Lower lobe of right lung (tissue), 2 donors: ENCODE measurements around the gene NFATC1. TPM values are rescaled to one million over a fixed set of nuclear protein-coding genes. Genes with fewer than 3 reads are reported as not detected.

ENCODE experiments used
- ATAC-seq, 2 donors: fragments of 200-7000 bp; cut with Tn5 transposase; one replicate each; pipeline ENCODE4 v1.9.1; 2020 to 2022; ENCODE audit warnings: mild to moderate bottlenecking in 2 of 2, moderate library complexity in 2 of 2
- DNase-seq: peaks from one replicate; pipeline ENCODE4 v3.0.0-alpha.2; 2020
- H3K27ac ChIP-seq: fragments of 200-600 bp; one replicate; pipeline ENCODE4 v1.8.0; 2022
- H3K27me3 ChIP-seq: fragments of 200-600 bp; one replicate; pipeline ENCODE4 v1.8.0; 2022; ENCODE audit warnings: low read depth
- H3K36me3 ChIP-seq: fragments of 200-600 bp; one replicate; pipeline ENCODE4 v1.8.0; 2022; ENCODE audit warnings: mild to moderate bottlenecking
- H3K4me1 ChIP-seq: fragments of 200-600 bp; one replicate; pipeline ENCODE4 v1.8.0; 2022
- H3K4me3 ChIP-seq: fragments of 200-600 bp; one replicate; pipeline ENCODE4 v1.8.0; 2022; ENCODE audit warnings: mild to moderate bottlenecking
- H3K9me3 ChIP-seq: fragments of 200-600 bp; one replicate; pipeline ENCODE4 v1.8.0; 2022
- intact Hi-C: fragments of 100-400 bp; cut with DNase I; formaldehyde crosslinking; loops from one replicate; pipeline ENCODE4 v1.11.0; 2022
- total RNA-seq: library from RNA; stranded (reverse); fragmentation: NEBNext Ultra II Directional; extraction: Animal tissue kit (Norgen Biotek cat#: 25700); gene quantifications from one replicate; pipeline ENCODE4 v1.2.1, GENCODE V29; 2021
- TF ChIP-seq, protein P1 (sequence below): fragments of 200-600 bp; IDR thresholded peaks from one replicate; pipeline ENCODE4 v1.8.0; 2022; ENCODE audit warnings: antibody characterized with exemption, mild to moderate bottlenecking
- donor health status: DM: no; HTN: yes; CAD: no; lungs with severe emphysema.

The NFATC1 gene
- total RNA-seq, 1 donor from 2014 or later: 21.4 TPM

DNA sequence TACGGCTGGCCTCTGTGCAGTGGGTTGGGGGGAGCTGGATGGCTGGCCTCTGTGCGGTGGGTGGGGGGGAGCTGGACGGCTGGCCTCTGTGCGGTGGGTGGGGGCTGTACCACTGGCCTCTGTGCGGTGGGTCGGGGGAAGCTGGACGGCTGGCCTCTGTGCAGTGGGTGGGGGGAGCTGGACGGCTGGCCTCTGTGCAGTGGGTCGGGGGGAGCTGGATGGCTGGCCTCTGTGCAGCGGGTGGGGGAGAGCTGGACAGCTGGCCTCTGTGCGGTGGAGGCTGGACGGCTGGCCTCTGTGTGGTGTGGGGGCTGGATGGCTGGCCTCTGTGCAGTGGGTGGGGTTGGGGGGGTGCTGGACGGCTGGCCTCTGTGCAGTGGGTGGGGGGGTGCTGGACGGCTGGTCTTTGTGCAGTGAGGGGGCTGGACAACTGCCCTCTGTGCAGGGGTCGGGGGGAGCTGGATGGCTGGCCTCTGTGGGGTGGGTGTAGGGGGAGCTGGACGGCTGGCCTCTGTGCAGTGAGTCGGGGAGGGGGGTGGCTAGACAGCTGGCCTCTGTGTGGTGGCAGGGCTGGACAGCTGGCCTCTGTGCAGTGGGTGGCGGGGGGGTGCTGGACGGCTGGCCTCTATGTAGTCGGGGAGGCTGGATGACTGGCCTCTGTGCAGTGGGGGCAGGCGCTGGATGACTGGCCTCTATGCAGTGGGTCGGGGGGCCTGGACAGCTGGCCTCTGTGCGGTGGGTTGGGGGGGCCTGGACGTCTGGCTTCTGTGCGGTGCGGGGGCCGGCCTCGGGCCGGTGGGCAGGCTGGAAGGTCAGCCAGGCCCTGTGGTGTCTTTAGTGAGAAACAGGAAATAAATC is 31.9 kb downstream of the NFATC1 start:
- intact Hi-C loops: no loop called here
- DNase-seq (no peak), ATAC-seq (no peak)
- peaks cover 9% of the 10 kb centered on the region for H3K4me1 ChIP-seq
- no peaks in the 10 kb centered on the region for H3K27me3 ChIP-seq
- H3K9me3 ChIP-seq: no peaks in the 10 kb centered on the region
- no peak overlapping the region for H3K4me3 ChIP-seq
- TF ChIP-seq, protein P1, sequence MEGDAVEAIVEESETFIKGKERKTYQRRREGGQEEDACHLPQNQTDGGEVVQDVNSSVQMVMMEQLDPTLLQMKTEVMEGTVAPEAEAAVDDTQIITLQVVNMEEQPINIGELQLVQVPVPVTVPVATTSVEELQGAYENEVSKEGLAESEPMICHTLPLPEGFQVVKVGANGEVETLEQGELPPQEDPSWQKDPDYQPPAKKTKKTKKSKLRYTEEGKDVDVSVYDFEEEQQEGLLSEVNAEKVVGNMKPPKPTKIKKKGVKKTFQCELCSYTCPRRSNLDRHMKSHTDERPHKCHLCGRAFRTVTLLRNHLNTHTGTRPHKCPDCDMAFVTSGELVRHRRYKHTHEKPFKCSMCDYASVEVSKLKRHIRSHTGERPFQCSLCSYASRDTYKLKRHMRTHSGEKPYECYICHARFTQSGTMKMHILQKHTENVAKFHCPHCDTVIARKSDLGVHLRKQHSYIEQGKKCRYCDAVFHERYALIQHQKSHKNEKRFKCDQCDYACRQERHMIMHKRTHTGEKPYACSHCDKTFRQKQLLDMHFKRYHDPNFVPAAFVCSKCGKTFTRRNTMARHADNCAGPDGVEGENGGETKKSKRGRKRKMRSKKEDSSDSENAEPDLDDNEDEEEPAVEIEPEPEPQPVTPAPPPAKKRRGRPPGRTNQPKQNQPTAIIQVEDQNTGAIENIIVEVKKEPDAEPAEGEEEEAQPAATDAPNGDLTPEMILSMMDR: no peak
- peaks cover 3% of the 10 kb centered on the region for H3K36me3 ChIP-seq
- H3K27ac ChIP-seq: no peak overlapping the region

DNA sequence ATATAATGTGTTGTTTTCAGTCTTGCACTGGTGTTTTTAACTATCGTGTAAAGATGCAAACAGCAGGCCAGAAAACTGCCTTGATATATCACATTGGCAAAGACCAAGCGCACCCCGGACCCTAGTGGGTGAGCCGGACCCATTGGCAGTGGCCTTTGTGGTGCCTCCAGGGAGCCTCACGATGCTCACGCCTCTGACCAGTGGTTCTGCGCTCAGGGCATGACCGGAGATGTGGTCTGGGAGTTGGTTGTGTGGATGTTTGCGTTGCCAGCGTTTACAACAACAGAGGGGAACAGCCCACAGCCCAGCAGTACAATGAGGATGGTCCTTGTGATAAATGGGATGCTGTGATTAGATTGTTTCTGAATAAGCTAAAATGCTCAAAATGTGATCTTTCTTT is 32.6 kb downstream of the NFATC1 start:
- Histone ChIP-seq H3K27ac (no peak overlapping the region), H3K4me3 (no peak overlapping the region), H3K36me3 (peaks cover 6% of the 10 kb centered on the region), H3K4me1 (peaks cover 6% of the 10 kb centered on the region), H3K9me3 (no peaks in the 10 kb centered on the region), H3K27me3 (no peaks in the 10 kb centered on the region)
- no peak for ATAC-seq
- TF ChIP-seq, protein P1: no peak
- no peak for DNase-seq
- intact Hi-C loops: no loop called here

DNA sequence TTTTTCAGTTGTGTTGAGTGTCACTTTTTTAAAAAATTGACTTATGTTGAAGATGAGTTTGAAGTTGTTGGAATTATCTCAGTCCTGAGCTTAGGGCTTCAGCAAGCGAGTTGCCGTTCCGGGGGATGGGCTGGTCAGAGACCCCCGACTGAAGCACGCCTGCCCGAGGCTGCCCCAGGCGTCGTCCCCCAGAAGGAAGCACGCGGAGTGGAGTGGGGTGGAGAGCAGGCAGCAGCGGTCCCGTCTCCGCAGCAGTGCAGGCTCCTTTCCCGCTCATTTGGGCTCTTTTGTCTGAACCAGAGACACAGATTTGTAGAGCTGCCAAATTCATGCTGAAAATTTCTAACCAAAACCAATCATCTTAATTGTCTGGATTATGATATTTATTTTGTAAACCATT is 33.7 kb downstream of the NFATC1 start:
- Histone ChIP-seq H3K9me3 (no peaks in the 10 kb centered on the region), H3K27me3 (no peaks in the 10 kb centered on the region), H3K4me3 (no peak overlapping the region), H3K27ac (no peak overlapping the region), H3K4me1 (no peaks in the 10 kb centered on the region), H3K36me3 (peaks cover 17% of the 10 kb centered on the region)
- intact Hi-C loops: no loop called here
- TF ChIP-seq, protein P1: no peak
- ATAC-seq: no peak
- DNase-seq: no peak

DNA sequence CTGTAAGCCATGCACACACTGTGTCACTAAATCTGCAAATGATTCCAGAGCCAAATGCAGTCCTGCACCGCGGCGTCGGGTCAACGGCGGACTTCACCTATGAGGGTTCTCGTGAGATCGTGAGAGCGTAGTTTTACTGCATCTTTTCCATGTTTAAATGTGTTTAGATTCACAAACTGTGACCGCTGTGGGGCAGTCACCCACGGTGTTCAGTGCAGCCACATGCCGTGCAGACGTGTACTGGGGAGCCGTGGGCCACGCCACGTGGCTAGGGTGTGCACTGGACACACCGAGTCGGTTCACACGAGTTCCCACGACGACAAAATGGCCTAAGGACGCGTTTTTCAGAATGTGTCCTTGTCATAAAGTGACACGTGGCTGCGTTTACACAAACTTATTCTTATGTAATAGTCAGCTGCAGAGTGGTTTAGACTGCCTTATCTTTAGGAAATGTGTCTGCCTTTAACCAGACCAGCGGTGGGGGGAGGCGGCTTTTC is 34.1 kb downstream of the NFATC1 start:
- Histone ChIP-seq H3K36me3 (peaks cover 22% of the 10 kb centered on the region), H3K4me3 (no peak overlapping the region), H3K4me1 (no peaks in the 10 kb centered on the region), H3K9me3 (no peaks in the 10 kb centered on the region), H3K27ac (no peak overlapping the region), H3K27me3 (no peaks in the 10 kb centered on the region)
- no peak for DNase-seq
- ATAC-seq: no peak
- TF ChIP-seq, protein P1: no peak
- intact Hi-C loops: no loop called here

DNA sequence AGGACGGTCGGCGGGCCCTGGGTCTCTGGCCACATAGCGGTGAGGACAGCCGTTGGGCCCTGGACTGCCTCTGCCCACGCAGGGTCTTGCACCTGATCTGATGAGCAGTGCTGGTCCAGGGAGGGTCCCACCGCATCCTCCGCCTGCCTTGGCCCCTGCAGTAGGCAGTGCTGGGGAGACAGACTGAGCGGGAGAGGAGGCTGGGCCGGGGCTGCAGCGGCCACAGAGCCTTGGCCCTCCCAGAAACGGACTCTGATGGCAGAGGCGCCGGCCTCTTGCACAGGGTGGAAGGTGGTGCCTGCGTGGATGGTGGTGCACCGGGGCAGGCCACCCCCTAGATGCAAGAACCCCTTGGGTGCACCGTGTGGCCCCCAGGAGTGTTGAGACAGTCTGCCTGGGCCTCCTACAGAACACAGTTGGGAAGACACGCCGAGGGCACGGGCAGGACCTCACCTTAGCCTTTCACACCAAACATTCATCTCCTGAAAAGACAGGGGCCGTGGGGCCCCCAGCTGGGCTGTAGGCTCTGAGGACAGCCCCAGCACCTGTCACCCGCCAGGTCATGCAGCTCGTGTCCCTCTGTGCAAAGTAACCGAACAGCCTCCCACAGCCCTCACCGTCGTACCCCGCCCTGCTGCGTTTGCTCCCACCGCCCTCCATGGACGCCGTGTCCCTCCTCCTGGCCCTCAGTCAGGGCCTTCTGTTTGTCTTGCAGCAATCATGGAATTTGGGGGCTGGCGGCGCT is 36.8 kb downstream of the NFATC1 start:
- H3K36me3 ChIP-seq: peaks cover 26% of the 10 kb centered on the region
- no peak for ATAC-seq
- intact Hi-C loops: no loop called here

More for the DNA sequence above, 36.8 kb downstream of the NFATC1 start:
- Histone ChIP-seq H3K9me3 (no peaks in the 10 kb centered on the region), H3K27ac (no peak overlapping the region), H3K4me3 (no peak overlapping the region), H3K27me3 (no peaks in the 10 kb centered on the region), H3K4me1 (no peaks in the 10 kb centered on the region)
- DNase-seq: no peak
- TF ChIP-seq, protein P1: no peak
